Neuronal stem cell (in vitro differentiated cells): ENCODE results near the gene DDX46.

Experiments used
- DNase-seq: peaks from one replicate; pipeline ENCODE4 v3.0.0-alpha.2; 2013; ENCODE audit warnings: low spot score
- H2AFZ ChIP-seq: one replicate; pipeline ENCODE4 v1.6.1; 2013; ENCODE audit warnings: mild to moderate bottlenecking, low read length, inconsistent platforms
- H2AK5ac ChIP-seq: 2 replicates; pipeline ENCODE4 v1.6.1; 2013; ENCODE audit warnings: low read depth, mild to moderate bottlenecking, inconsistent platforms, low read length, moderate library complexity, mixed read lengths
- H2BK120ac ChIP-seq: 2 replicates; pipeline ENCODE4 v1.6.1; 2013; ENCODE audit warnings: low read depth, mild to moderate bottlenecking, inconsistent platforms, low read length, moderate library complexity, mixed read lengths
- H2BK12ac ChIP-seq: one replicate; pipeline ENCODE4 v1.6.1; 2013; ENCODE audit warnings: low read length, inconsistent platforms
- H2BK15ac ChIP-seq: 2 replicates; pipeline ENCODE4 v1.6.1; 2013; ENCODE audit warnings: mild to moderate bottlenecking, low read length, inconsistent platforms, mixed read lengths
- H2BK5ac ChIP-seq: one replicate; pipeline ENCODE4 v1.6.1; 2013; ENCODE audit warnings: inconsistent platforms, mild to moderate bottlenecking, low read length, moderate library complexity
- H3K14ac ChIP-seq: one replicate; pipeline ENCODE4 v1.6.1; 2013; ENCODE audit warnings: low read length, inconsistent platforms
- H3K18ac ChIP-seq: 2 replicates; pipeline ENCODE4 v1.6.1; 2013; ENCODE audit warnings: low read length, inconsistent platforms
- H3K23ac ChIP-seq: 2 replicates; pipeline ENCODE4 v1.6.1; 2013; ENCODE audit warnings: low read depth, mild to moderate bottlenecking, mixed read lengths, low read length, inconsistent platforms; ENCODE audit not compliant: poor library complexity
- H3K27ac ChIP-seq: replicated peaks from 3 replicates; pipeline ENCODE4 v1.5.1; 2013; ENCODE audit warnings: low read length, inconsistent platforms
- H3K27me3 ChIP-seq, 3 experiments: 2 replicates each; pipeline ENCODE4 v1.6.1; 2013; ENCODE audit warnings: low read length in 3 of 3, mild to moderate bottlenecking in 2 of 3, inconsistent platforms in 1 of 3, low read depth in 1 of 3, mixed read lengths in 1 of 3, moderate library complexity in 1 of 3; ENCODE audit not compliant: control insufficient read depth in 3 of 3, insufficient read depth in 3 of 3
- H3K36me3 ChIP-seq, 2 donors: replicated peaks in 1 of 2; 2 replicates each; pipeline ENCODE4 v1.6.1; 2013; ENCODE audit warnings: low read length in 2 of 2; ENCODE audit not compliant: control insufficient read depth in 2 of 2, insufficient read depth in 2 of 2
- H3K4ac ChIP-seq: 2 replicates; pipeline ENCODE4 v1.6.1; 2013; ENCODE audit warnings: inconsistent platforms, mild to moderate bottlenecking, low read length, moderate library complexity
- H3K4me1 ChIP-seq, 2 donors: 1 replicate in 1 of 2; 2 replicates in 1 of 2; pipeline ENCODE4 v1.6.1; 2013; ENCODE audit warnings: low read length in 2 of 2, low read depth in 1 of 2; ENCODE audit not compliant: control insufficient read depth in 2 of 2, insufficient read depth in 1 of 2
- H3K4me2 ChIP-seq: one replicate; pipeline ENCODE4 v1.6.1; 2013; ENCODE audit warnings: mild to moderate bottlenecking, low read length, inconsistent platforms; ENCODE audit not compliant: insufficient read depth, poor library complexity, severe bottlenecking
- H3K4me3 ChIP-seq, 2 donors: 2 replicates each; pipeline ENCODE4 v1.5.1; 2013; ENCODE audit warnings: low read length in 2 of 2, mild to moderate bottlenecking in 2 of 2, inconsistent platforms in 1 of 2, moderate library complexity in 1 of 2
- H3K79me1 ChIP-seq: one replicate; pipeline ENCODE4 v1.6.1; 2013; ENCODE audit warnings: low read depth, mild to moderate bottlenecking, inconsistent platforms, low read length, moderate library complexity
- H3K9ac ChIP-seq: one replicate; pipeline ENCODE4 v1.6.1; 2013; ENCODE audit warnings: mild to moderate bottlenecking, low read depth, low read length, inconsistent platforms; ENCODE audit not compliant: poor library complexity
- H3K9me3 ChIP-seq, 2 donors: replicated peaks in 1 of 2; 2 replicates each; pipeline versions ENCODE3 to v1.6.1; 2013; ENCODE audit warnings: low read length in 2 of 2, mild to moderate bottlenecking in 2 of 2, inconsistent platforms in 1 of 2, low read depth in 1 of 2, mixed read lengths in 1 of 2, moderate library complexity in 1 of 2; ENCODE audit not compliant: control insufficient read depth in 2 of 2, insufficient read depth in 1 of 2
- H4K8ac ChIP-seq: one replicate; pipeline ENCODE4 v1.6.1; 2013; ENCODE audit warnings: low read depth, mild to moderate bottlenecking, inconsistent platforms, low read length, moderate library complexity
- H4K91ac ChIP-seq: one replicate; pipeline ENCODE4 v1.6.1; 2013; ENCODE audit warnings: low read length, low read depth, mild to moderate bottlenecking, inconsistent platforms; ENCODE audit not compliant: poor library complexity
- WGBS, 2 donors: extraction: QIAGEN DNeasy Blood & Tissue Kit; methylation state at CpG; one replicate each; pipeline ENCODE4 v1.1.7; 2013; ENCODE audit warnings: missing lambda C conversion rate in 2 of 2, mixed read lengths in 1 of 2; ENCODE audit not compliant: insufficient read length in 2 of 2, insufficient replicate concordance in 1 of 2; ENCODE audit errors: extremely low coverage in 2 of 2; 5-methylcytosine and 5-hydroxymethylcytosine counted together

DDX46 gene

GRCh38 chr5:134787692-134788091, 29.1 kb downstream of the DDX46 start:
- no peak overlapping the region for H3K18ac ChIP-seq
- no peak overlapping the region for H2BK12ac ChIP-seq
- H3K23ac ChIP-seq, result no peak overlapping the region
- H2BK120ac ChIP-seq, result no peak overlapping the region
- no peak overlapping the region for H2AFZ ChIP-seq
- H3K4me2 ChIP-seq, result no peak overlapping the region
- H3K4me3 ChIP-seq, result no peak overlapping the region
- no peak overlapping the region for H2BK15ac ChIP-seq
- H3K14ac ChIP-seq, result no peak overlapping the region
- no peak for DNase-seq
- peaks cover 13 to 99% of the 10 kb centered on the region in 2 donors for H3K36me3 ChIP-seq
- H3K9me3 ChIP-seq, result no peaks in the 10 kb centered on the region
- H3K27ac ChIP-seq, result no peak overlapping the region
- H3K79me1 ChIP-seq, result no peaks in the 10 kb centered on the region
- H4K8ac ChIP-seq, result no peak overlapping the region
- no peak overlapping the region for H2BK5ac ChIP-seq
- H4K91ac ChIP-seq, result no peak overlapping the region
- no peaks in the 10 kb centered on the region for H3K4me1 ChIP-seq
- no peaks in the 10 kb centered on the region for H3K27me3 ChIP-seq
- no peak overlapping the region for H3K4ac ChIP-seq
- no peak overlapping the region for H2AK5ac ChIP-seq
- WGBS, 2 donors, result no CpG with 5 or more reads among the region's 1 CpG
- no peak overlapping the region for H3K9ac ChIP-seq

DNA sequence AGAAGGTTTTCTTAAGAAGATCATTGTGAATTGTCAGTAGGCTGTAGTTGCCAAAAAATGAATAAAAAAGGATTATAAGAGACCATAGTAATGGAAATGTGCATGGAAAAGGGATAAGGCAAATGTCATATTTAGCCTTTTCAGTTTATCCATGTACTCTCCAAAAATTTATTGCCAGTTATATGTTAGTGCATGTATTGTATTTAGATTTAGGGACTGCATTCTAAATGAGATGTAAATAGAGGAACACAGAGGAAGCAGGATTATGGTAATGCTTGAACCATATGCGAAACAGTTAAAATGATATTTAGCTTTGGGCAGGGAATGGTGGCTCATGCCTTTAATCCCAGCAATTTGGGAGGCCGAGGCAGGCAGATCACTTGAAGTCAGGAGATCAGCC, 33.0 kb downstream of the DDX46 start:
- Histone ChIP-seq H3K79me1 (no peaks in the 10 kb centered on the region), H2BK12ac (no peak overlapping the region), H3K9ac (no peak overlapping the region), H3K4ac (no peak overlapping the region), H4K91ac (no peak overlapping the region), H3K27me3 (no peaks in the 10 kb centered on the region), H2AK5ac (no peak overlapping the region), H3K9me3 (no peaks in the 10 kb centered on the region), H2BK15ac (no peak overlapping the region), H2BK5ac (no peak overlapping the region), H3K4me2 (no peak overlapping the region), H3K4me3 (no peak overlapping the region), H3K18ac (no peak overlapping the region), H3K4me1 (no peaks in the 10 kb centered on the region), H3K23ac (no peak overlapping the region), H2BK120ac (no peak overlapping the region), H4K8ac (no peak overlapping the region), H3K36me3 (peaks cover 20 to 100% of the 10 kb centered on the region in 2 donors), H3K14ac (no peak overlapping the region), H2AFZ (no peak overlapping the region), H3K27ac (no peak overlapping the region)
- DNase-seq, result no peak
- WGBS, 2 donors, result no CpG with 5 or more reads among the region's 2 CpGs

GRCh38 chr5:134792286-134792685, 33.7 kb downstream of the DDX46 start:
- H3K4me1 ChIP-seq, result no peaks in the 10 kb centered on the region
- H4K91ac ChIP-seq, result no peak overlapping the region
- H4K8ac ChIP-seq, result no peak overlapping the region
- no peaks in the 10 kb centered on the region for H3K79me1 ChIP-seq
- H3K4ac ChIP-seq, result no peak overlapping the region
- DNase-seq, result no peak
- no peak overlapping the region for H3K4me3 ChIP-seq
- no peak overlapping the region for H2BK15ac ChIP-seq
- H3K23ac ChIP-seq, result no peak overlapping the region
- no peak overlapping the region for H3K14ac ChIP-seq
- H3K27ac ChIP-seq, result no peak overlapping the region
- H3K9me3 ChIP-seq, result no peaks in the 10 kb centered on the region
- H3K9ac ChIP-seq, result no peak overlapping the region
- H2BK12ac ChIP-seq, result no peak overlapping the region
- no peak overlapping the region for H2AK5ac ChIP-seq
- H3K27me3 ChIP-seq, result no peaks in the 10 kb centered on the region
- H2BK5ac ChIP-seq, result no peak overlapping the region
- H2BK120ac ChIP-seq, result no peak overlapping the region
- peaks cover 19 to 97% of the 10 kb centered on the region in 2 donors for H3K36me3 ChIP-seq
- no peak overlapping the region for H2AFZ ChIP-seq
- H3K4me2 ChIP-seq, result no peak overlapping the region
- H3K18ac ChIP-seq, result no peak overlapping the region
- WGBS, 2 donors, result no CpG with 5 or more reads among the region's 3 CpGs

- no peak overlapping the region for H2BK12ac ChIP-seq
Observed at GRCh38 chr5:134793111-134793510, 34.5 kb downstream of the DDX46 start.

More at GRCh38 chr5:134793111-134793510, 34.5 kb downstream of the DDX46 start:
- Histone ChIP-seq H3K23ac (no peak overlapping the region), H3K79me1 (no peaks in the 10 kb centered on the region), H2BK120ac (no peak overlapping the region), H3K9ac (no peak overlapping the region), H3K36me3 (peaks cover 22 to 96% of the 10 kb centered on the region in 2 donors), H3K4me2 (no peak overlapping the region), H3K4me1 (no peaks in the 10 kb centered on the region), H2AK5ac (no peak overlapping the region), H4K8ac (no peak overlapping the region), H2BK5ac (no peak overlapping the region), H3K14ac (no peak overlapping the region), H3K27ac (no peak overlapping the region), H4K91ac (no peak overlapping the region), H3K9me3 (no peaks in the 10 kb centered on the region), H3K4ac (no peak overlapping the region), H2BK15ac (no peak overlapping the region), H3K27me3 (no peaks in the 10 kb centered on the region), H3K4me3 (no peak overlapping the region), H3K18ac (no peak overlapping the region), H2AFZ (no peak overlapping the region)
- no peak for DNase-seq
- WGBS, 2 donors, result no CpG with 5 or more reads among the region's 4 CpGs
